ENCODE data around the gene GRID1.

GRCh38 chr10:86295791-86296190 is 70.8 kb downstream of the GRID1 start:
- TF ChIP-seq POLR2AphosphoS5 (IDR thresholded peaks at IDR 0.05; ENCODE audit: borderline replicate concordance, low read depth, low read length) (no peak), EZH2 (IDR thresholded peaks at IDR 0.05) (no peak), FOXP2 (optimal IDR thresholded peaks at IDR 0.05; ENCODE audit: control extremely low read depth, extremely low read length, insufficient read depth) (no peak)
